Effector memory CD8-positive, alpha-beta T cell (primary cell): Measurements from ENCODE around the gene RARS1.
"Not testable (repeated sequence)": the region's sequence is repeated elsewhere in the genome, so short reads cannot be mapped to it uniquely, and the experiment has no call there.

ENCODE experiments used
- ATAC-seq: fragments of 150-1000 bp; cut with Tn5 transposase; replicated peaks from 2 replicates; pipeline ENCODE4 v1.10.0; 2021; ENCODE audit warnings: mild to moderate bottlenecking, moderate library complexity
- DNase-seq, 3 experiments: peaks; one replicate each; pipeline ENCODE4 v3.0.0; 2021
- H3K27ac Mint-ChIP-seq, 2 donors: one replicate each; pipeline ENCODE4 v1.8.0; 2022; ENCODE audit warnings: mild to moderate bottlenecking in 2 of 2, mixed read lengths in 2 of 2, moderate library complexity in 2 of 2
- H3K27me3 Mint-ChIP-seq, 2 donors: one replicate each; pipeline ENCODE4 v1.8.0; 2022; ENCODE audit warnings: mixed read lengths in 2 of 2
- H3K36me3 Mint-ChIP-seq: one replicate; pipeline ENCODE4 v1.8.0; 2022; ENCODE audit warnings: mild to moderate bottlenecking, moderate library complexity, mixed read lengths; ENCODE audit not compliant: insufficient read depth
- H3K4me1 Mint-ChIP-seq, 2 donors: one replicate each; pipeline ENCODE4 v1.8.0; 2022; ENCODE audit warnings: low read depth in 2 of 2, mixed read lengths in 2 of 2
- H3K4me3 Mint-ChIP-seq, 2 donors: one replicate each; pipeline ENCODE4 v1.8.0; 2022; ENCODE audit warnings: mild to moderate bottlenecking in 2 of 2, mixed read lengths in 2 of 2, moderate library complexity in 2 of 2
- H3K9me3 Mint-ChIP-seq, 2 donors: one replicate each; pipeline ENCODE4 v1.8.0; 2022; ENCODE audit warnings: mixed read lengths in 2 of 2

Gene RARS1

GRCh38 chr5:168502563-168503237 is 16.4 kb downstream of the RARS1 start:
- H3K27me3 Mint-ChIP-seq = no peaks in the 10 kb centered on the region
- peaks cover 77% of the 10 kb centered on the region for H3K36me3 Mint-ChIP-seq
- no peaks in the 10 kb centered on the region for H3K9me3 Mint-ChIP-seq
- H3K27ac Mint-ChIP-seq = no peak overlapping the region
- H3K4me1 Mint-ChIP-seq = peaks cover 0 to 3% of the 10 kb centered on the region in 2 donors
- ATAC-seq (no peak), DNase-seq (no peak)
- no peak overlapping the region for H3K4me3 Mint-ChIP-seq

GRCh38 chr5:168513861-168514428 is 27.7 kb downstream of the RARS1 start:
- Mint-ChIP-seq H3K4me1 (peaks cover 0 to 4% of the 10 kb centered on the region in 2 donors), H3K27me3 (no peaks in the 10 kb centered on the region), H3K27ac (no peak overlapping the region), H3K4me3 (no peak overlapping the region), H3K36me3 (peaks cover 87% of the 10 kb centered on the region), H3K9me3 (no peaks in the 10 kb centered on the region)
- ATAC-seq = no peak
- no peak for DNase-seq

GRCh38 chr5:168525856-168526255 is 39.6 kb downstream of the RARS1 start:
- no peak overlapping the region for H3K4me3 Mint-ChIP-seq
- H3K27me3 Mint-ChIP-seq = peaks cover 24 to 27% of the 10 kb centered on the region in 2 donors
- H3K9me3 Mint-ChIP-seq = peaks cover 0 to 8% of the 10 kb centered on the region in 2 donors
- DNase-seq = no peak
- peaks cover 8% of the 10 kb centered on the region for H3K36me3 Mint-ChIP-seq
- H3K4me1 Mint-ChIP-seq = peaks cover 0 to 10% of the 10 kb centered on the region in 2 donors
- no peak for ATAC-seq
- H3K27ac Mint-ChIP-seq = no peak overlapping the region

GRCh38 chr5:168527756-168528295 is 41.6 kb downstream of the RARS1 start:
- no peak for DNase-seq
- peaks cover 2% of the 10 kb centered on the region for H3K36me3 Mint-ChIP-seq
- ATAC-seq = no peak

GRCh38 chr5:168528521-168529373 is 42.5 kb downstream of the RARS1 start, which contains the start of gene FBLL1:
TSS of gene FBLL1 (plus strand) at chr5:168529305. CDS start at chr5:168529505, 200 bp downstream.
- Mint-ChIP-seq H3K36me3 (peaks cover 2% of the 10 kb centered on the region), H3K9me3 (peaks cover 0 to 8% of the 10 kb centered on the region in 2 donors), H3K27me3 (peaks cover 24 to 56% of the 10 kb centered on the region in 2 donors), H3K4me1 (peaks cover 0 to 10% of the 10 kb centered on the region in 2 donors), H3K27ac (no peak within 1 kb of the TSS), H3K4me3 (peak within 1 kb of the TSS; percentile 63 to 71)
- no peak for ATAC-seq
- no peak for DNase-seq

More at GRCh38 chr5:168527756-168528295, 41.6 kb downstream of the RARS1 start:
- Mint-ChIP-seq H3K9me3 (peaks cover 0 to 8% of the 10 kb centered on the region in 2 donors), H3K27me3 (peaks cover 24 to 46% of the 10 kb centered on the region in 2 donors), H3K4me3 (peak overlapping the region in 1 of 2 donors; percentile 42), H3K27ac (no peak overlapping the region), H3K4me1 (peaks cover 0 to 10% of the 10 kb centered on the region in 2 donors)

- H3K9me3 Mint-ChIP-seq = peaks cover 0 to 8% of the 10 kb centered on the region in 2 donors
- peaks cover 0 to 10% of the 10 kb centered on the region in 2 donors for H3K4me1 Mint-ChIP-seq
- ATAC-seq (no peak), DNase-seq (no peak)
- no peak overlapping the region for H3K27ac Mint-ChIP-seq
- H3K4me3 Mint-ChIP-seq = peak overlapping the region; percentile 63 to 71
- H3K36me3 Mint-ChIP-seq = peaks cover 2% of the 10 kb centered on the region
- peaks cover 24 to 64% of the 10 kb centered on the region in 2 donors for H3K27me3 Mint-ChIP-seq
These were observed 43.3 kb downstream of the RARS1 start for GRCh38 chr5:168529374-168530234.

GRCh38 chr5:168530621-168531150 is 44.4 kb downstream of the RARS1 start:
- ATAC-seq = no peak
- Mint-ChIP-seq H3K4me1 (peaks cover 0 to 10% of the 10 kb centered on the region in 2 donors), H3K27ac (no peak overlapping the region), H3K36me3 (peaks cover 2% of the 10 kb centered on the region), H3K9me3 (peaks cover 0 to 8% of the 10 kb centered on the region in 2 donors), H3K27me3 (peaks cover 24 to 75% of the 10 kb centered on the region in 2 donors), H3K4me3 (peak overlapping the region; percentile 25 to 63)
- DNase-seq = no peak

- Mint-ChIP-seq H3K27ac (no peak overlapping the region), H3K4me1 (peaks cover 0 to 10% of the 10 kb centered on the region in 2 donors), H3K36me3 (peaks cover 2% of the 10 kb centered on the region), H3K9me3 (peaks cover 0 to 8% of the 10 kb centered on the region in 2 donors), H3K4me3 (no peak overlapping the region), H3K27me3 (peaks cover 24 to 76% of the 10 kb centered on the region in 2 donors)
- ATAC-seq (no peak), DNase-seq (no peak)
These were observed 44.9 kb downstream of the RARS1 start for GRCh38 chr5:168531191-168531590.

- peaks cover 0 to 10% of the 10 kb centered on the region in 2 donors for H3K4me1 Mint-ChIP-seq
- no peak for DNase-seq
- H3K36me3 Mint-ChIP-seq = peaks cover 2% of the 10 kb centered on the region
- no peak for ATAC-seq
- peaks cover 0 to 8% of the 10 kb centered on the region in 2 donors for H3K9me3 Mint-ChIP-seq
- H3K27ac Mint-ChIP-seq = no peak overlapping the region
- H3K4me3 Mint-ChIP-seq = no peak overlapping the region
- peaks cover 24 to 85% of the 10 kb centered on the region in 2 donors for H3K27me3 Mint-ChIP-seq
These were observed 46.0 kb downstream of the RARS1 start for GRCh38 chr5:168531987-168532864.

GRCh38 chr5:168534351-168534750 is 48.1 kb downstream of the RARS1 start:
- not testable (repeated sequence) for H3K4me3 Mint-ChIP-seq, H3K9me3 Mint-ChIP-seq, H3K36me3 Mint-ChIP-seq, H3K4me1 Mint-ChIP-seq, ATAC-seq, DNase-seq, H3K27ac Mint-ChIP-seq
- peaks cover 10 to 70% of the 10 kb centered on the region in 2 donors for H3K27me3 Mint-ChIP-seq

GRCh38 chr5:168537176-168537575 is 50.9 kb downstream of the RARS1 start:
- no peak for ATAC-seq
- Mint-ChIP-seq H3K36me3 (no peaks in the 10 kb centered on the region), H3K4me3 (no peak overlapping the region)

More at GRCh38 chr5:168537176-168537575, 50.9 kb downstream of the RARS1 start:
- no peaks in the 10 kb centered on the region for H3K9me3 Mint-ChIP-seq
- peaks cover 0 to 45% of the 10 kb centered on the region in 2 donors for H3K27me3 Mint-ChIP-seq
- no peak for DNase-seq
- no peak overlapping the region for H3K27ac Mint-ChIP-seq
- no peaks in the 10 kb centered on the region for H3K4me1 Mint-ChIP-seq
